Adipocyte (in vitro differentiated cells): ENCODE data around the gene SETDB2.
A peak's percentile ranks its signal among the peaks of the same experiment; 100 is the strongest.

ENCODE experiments used
- DNase-seq: peaks from one replicate; pipeline ENCODE4 v3.0.0-alpha.2; 2015; ENCODE audit warnings: low read depth
- H3K27me3 ChIP-seq: replicated peaks from 2 replicates; pipeline ENCODE4 v1.7.0; 2013; ENCODE audit warnings: mild to moderate bottlenecking, low read length, moderate library complexity; ENCODE audit not compliant: control insufficient read depth, insufficient read depth
- H3K36me3 ChIP-seq: 2 replicates; pipeline ENCODE4 v1.7.0; 2013; ENCODE audit warnings: low read length, mild to moderate bottlenecking, moderate library complexity; ENCODE audit not compliant: control insufficient read depth, insufficient read depth, severe bottlenecking
- H3K4me1 ChIP-seq: 2 replicates; pipeline ENCODE4 v1.7.0; 2013; ENCODE audit warnings: mild to moderate bottlenecking, low read length, moderate library complexity; ENCODE audit not compliant: control insufficient read depth, insufficient read depth
- H3K4me3 ChIP-seq: 2 replicates; pipeline ENCODE4 v1.7.0; 2013; ENCODE audit warnings: mild to moderate bottlenecking, low read length, moderate library complexity
- H3K9ac ChIP-seq: 2 replicates; pipeline ENCODE4 v1.7.0; 2013; ENCODE audit warnings: mild to moderate bottlenecking, low read length, moderate library complexity
- H3K9me3 ChIP-seq: 2 replicates; pipeline ENCODE4 v1.7.0; 2013; ENCODE audit warnings: mild to moderate bottlenecking, low read length, moderate library complexity; ENCODE audit not compliant: control insufficient read depth

The SETDB2 gene

GRCh38 chr13:49452725-49453457 is 8.8 kb downstream of the SETDB2 start:
- H3K27me3 ChIP-seq = no peaks in the 10 kb centered on the region
- DNase-seq = no peak
- H3K4me1 ChIP-seq = peaks cover 18% of the 10 kb centered on the region
- H3K4me3 ChIP-seq = no peak overlapping the region
- no peaks in the 10 kb centered on the region for H3K36me3 ChIP-seq
- no peak overlapping the region for H3K9ac ChIP-seq
- H3K9me3 ChIP-seq = no peaks in the 10 kb centered on the region

- no peak for DNase-seq
- peaks cover 18% of the 10 kb centered on the region for H3K4me1 ChIP-seq
- no peaks in the 10 kb centered on the region for H3K9me3 ChIP-seq
- H3K27me3 ChIP-seq = no peaks in the 10 kb centered on the region
- H3K36me3 ChIP-seq = no peaks in the 10 kb centered on the region
- H3K4me3 ChIP-seq = no peak overlapping the region
- H3K9ac ChIP-seq = no peak overlapping the region
Measured at GRCh38 chr13:49453465-49453864, 9.4 kb downstream of the SETDB2 start.

DNA sequence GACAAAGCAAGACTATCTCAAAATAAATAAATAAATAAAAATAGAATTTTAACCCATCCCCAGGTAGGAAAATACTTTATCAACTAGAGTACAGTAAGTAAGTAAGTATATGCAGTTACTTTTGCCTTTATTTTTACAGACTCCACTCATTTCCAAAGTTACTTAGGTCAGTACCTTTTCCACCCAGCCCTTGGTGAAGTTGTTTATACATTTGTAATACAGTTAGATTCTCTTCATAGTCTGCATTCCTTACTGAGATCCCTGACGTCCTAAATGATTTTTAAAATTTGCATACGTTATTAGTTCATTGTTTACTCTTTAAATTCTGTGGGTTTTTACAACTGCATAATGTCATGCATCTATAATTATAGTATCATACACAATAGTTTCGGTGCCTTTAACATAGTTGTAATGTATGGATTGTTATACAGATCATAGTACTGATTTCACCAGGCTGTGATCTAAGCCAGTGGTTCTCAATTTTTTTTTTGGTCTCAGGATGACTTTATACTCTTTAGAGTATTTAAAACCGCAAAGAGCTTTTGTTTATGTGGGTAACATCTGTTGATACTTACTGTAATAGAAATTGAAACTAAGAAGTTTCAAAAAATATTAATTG is 10.4 kb downstream of the SETDB2 start:
- Histone ChIP-seq H3K27me3 (no peaks in the 10 kb centered on the region), H3K36me3 (no peaks in the 10 kb centered on the region), H3K4me3 (peak overlapping the region; percentile 57), H3K9me3 (no peaks in the 10 kb centered on the region), H3K4me1 (peaks cover 18% of the 10 kb centered on the region), H3K9ac (peak overlapping the region; percentile 40)
- DNase-seq = peak; percentile 55

DNA sequence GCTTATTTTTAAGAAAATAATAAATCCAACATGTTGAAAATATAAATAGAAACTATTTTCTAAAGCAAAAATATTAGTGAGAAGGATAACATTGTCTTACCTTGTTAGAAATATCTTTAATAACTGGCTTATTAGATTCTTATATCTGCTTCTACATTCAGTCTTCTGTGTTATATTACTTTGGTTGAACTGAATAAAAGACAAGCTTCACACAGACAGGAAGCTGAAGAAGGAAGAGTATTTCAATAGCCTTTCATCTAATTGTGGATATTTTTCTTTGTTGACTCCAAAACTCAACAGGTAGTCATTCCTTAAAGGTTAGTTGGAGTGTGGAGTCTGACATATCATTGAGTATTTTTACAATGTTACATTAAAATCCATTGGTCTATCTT is 10.9 kb downstream of the SETDB2 start:
- Histone ChIP-seq H3K36me3 (no peaks in the 10 kb centered on the region), H3K9me3 (no peaks in the 10 kb centered on the region), H3K4me1 (peaks cover 18% of the 10 kb centered on the region), H3K4me3 (peak overlapping the region; percentile 57), H3K27me3 (no peaks in the 10 kb centered on the region), H3K9ac (peak overlapping the region; percentile 40)
- DNase-seq = no peak

DNA sequence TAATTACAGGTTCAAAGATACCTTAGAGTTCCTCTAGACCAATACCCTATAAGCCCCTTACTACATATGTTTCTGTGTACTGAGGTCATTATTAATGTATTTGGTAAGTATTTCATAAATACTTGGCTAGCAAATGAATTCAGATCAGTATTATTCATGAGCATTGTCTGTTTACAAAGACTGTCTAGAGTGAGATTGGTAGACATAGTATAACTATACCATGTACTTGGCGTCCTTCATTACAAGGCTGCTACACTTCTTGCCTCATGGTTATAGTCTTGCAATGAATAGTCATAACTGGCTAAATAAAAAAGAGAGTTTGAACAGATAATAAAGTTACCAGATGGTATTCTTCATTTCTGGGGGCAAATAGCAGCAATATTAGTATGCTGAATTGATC is 12.1 kb downstream of the SETDB2 start:
- H3K4me3 ChIP-seq = no peak overlapping the region
- H3K9ac ChIP-seq = no peak overlapping the region
- H3K4me1 ChIP-seq = peaks cover 18% of the 10 kb centered on the region
- no peaks in the 10 kb centered on the region for H3K36me3 ChIP-seq
- H3K27me3 ChIP-seq = no peaks in the 10 kb centered on the region
- DNase-seq = no peak
- H3K9me3 ChIP-seq = no peaks in the 10 kb centered on the region

DNA sequence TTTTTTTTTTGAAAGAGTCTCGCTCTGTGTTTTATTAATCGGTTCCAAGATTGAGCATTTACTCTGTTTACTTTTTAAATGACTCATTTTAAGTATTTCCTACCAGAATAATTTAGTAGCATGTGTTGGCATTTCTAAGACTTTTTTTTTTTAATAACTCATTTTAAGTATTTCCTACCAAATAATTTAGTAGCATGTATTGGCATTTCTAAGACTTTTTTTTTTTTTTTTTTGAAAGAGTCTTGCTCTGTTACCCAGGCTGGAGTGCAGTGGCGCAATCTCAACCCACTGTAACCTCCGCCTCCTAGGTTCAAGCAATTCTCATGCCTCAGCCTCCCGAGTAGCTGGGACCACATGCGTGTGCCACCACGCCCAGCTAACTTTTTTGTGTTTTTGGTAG is 13.1 kb downstream of the SETDB2 start:
- Histone ChIP-seq H3K9ac (no peak overlapping the region), H3K27me3 (no peaks in the 10 kb centered on the region), H3K4me3 (no peak overlapping the region), H3K9me3 (no peaks in the 10 kb centered on the region), H3K4me1 (peaks cover 18% of the 10 kb centered on the region), H3K36me3 (peaks cover 10% of the 10 kb centered on the region)
- DNase-seq = no peak

GRCh38 chr13:49459580-49459979 is 15.5 kb downstream of the SETDB2 start:
- H3K9me3 ChIP-seq = peaks cover 13% of the 10 kb centered on the region
- no peak for DNase-seq
- H3K27me3 ChIP-seq = no peaks in the 10 kb centered on the region
- H3K9ac ChIP-seq = no peak overlapping the region
- peaks cover 19% of the 10 kb centered on the region for H3K36me3 ChIP-seq
- peaks cover 17% of the 10 kb centered on the region for H3K4me1 ChIP-seq
- H3K4me3 ChIP-seq = no peak overlapping the region

DNA sequence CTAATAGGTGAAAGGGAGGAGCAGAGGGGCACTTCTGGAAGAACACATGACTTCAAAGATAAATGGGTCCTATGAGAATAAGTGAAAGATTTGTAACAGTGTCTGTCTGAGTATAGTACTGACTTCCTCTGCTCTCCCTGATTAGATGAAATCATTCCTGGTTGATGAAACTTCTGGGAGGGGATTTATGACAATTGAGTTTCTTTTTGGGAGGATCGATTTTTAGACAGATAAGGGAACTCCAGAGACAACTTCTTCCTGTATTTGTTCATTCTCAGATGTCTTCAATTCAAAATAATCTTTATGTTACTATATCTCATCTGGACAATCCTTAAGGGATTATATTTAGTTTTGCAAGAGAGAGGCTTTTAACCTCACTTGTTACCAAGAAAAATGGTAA is 20.0 kb downstream of the SETDB2 start:
- Histone ChIP-seq H3K9ac (no peak overlapping the region), H3K36me3 (peaks cover 24% of the 10 kb centered on the region), H3K27me3 (no peaks in the 10 kb centered on the region), H3K9me3 (peaks cover 13% of the 10 kb centered on the region), H3K4me1 (peaks cover 11% of the 10 kb centered on the region), H3K4me3 (peak overlapping the region; percentile 42)
- peak; percentile 50 for DNase-seq

DNA sequence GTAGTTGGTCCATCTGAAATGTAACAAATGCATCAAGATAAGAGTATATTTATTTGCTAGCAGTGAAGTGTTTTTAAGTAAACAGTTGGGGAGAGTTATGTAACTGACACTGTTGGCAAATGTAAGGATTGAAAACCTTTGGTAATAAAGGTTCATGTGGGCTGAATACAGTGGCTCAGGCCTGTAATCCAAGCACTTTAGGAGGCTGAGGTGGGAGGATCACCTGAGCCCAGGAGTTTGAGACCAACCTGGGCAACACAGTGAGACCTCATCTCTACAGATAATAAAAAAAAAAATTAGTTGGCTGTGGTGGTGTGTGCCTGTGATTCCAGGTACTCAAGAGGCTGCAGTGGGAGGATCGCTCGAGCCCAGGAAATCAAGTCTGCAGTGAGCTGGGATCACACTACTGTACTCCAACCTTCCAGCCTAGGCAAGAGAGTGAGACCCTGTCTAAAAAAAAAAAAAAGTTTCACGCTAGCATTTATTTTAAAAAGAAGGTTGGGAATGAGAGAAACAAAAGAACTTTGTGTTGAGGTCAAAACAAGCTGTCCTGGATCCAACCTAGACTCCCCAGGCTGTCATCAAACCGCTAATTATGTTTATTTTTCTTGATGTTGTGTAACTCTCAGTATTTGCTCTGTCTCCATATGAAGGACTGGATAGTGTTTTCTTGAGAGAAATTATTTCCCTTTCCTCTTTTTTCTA is 20.7 kb downstream of the SETDB2 start:
- DNase-seq = peak; percentile 66
- peak overlapping the region; percentile 42 for H3K4me3 ChIP-seq
- H3K9me3 ChIP-seq = peaks cover 13% of the 10 kb centered on the region
- peaks cover 28% of the 10 kb centered on the region for H3K36me3 ChIP-seq
- peaks cover 11% of the 10 kb centered on the region for H3K4me1 ChIP-seq
- H3K9ac ChIP-seq = no peak overlapping the region
- H3K27me3 ChIP-seq = no peaks in the 10 kb centered on the region

- H3K36me3 ChIP-seq = peaks cover 29% of the 10 kb centered on the region
Measured at GRCh38 chr13:49466292-49466838, 22.3 kb downstream of the SETDB2 start.

GRCh38 chr13:49472186-49472585 is 28.1 kb downstream of the SETDB2 start:
- H3K36me3 ChIP-seq = peaks cover 37% of the 10 kb centered on the region
- no peak overlapping the region for H3K9ac ChIP-seq
- H3K4me3 ChIP-seq = no peak overlapping the region
- H3K9me3 ChIP-seq = no peaks in the 10 kb centered on the region
- H3K4me1 ChIP-seq = peaks cover 2% of the 10 kb centered on the region
- DNase-seq = no peak
- H3K27me3 ChIP-seq = no peaks in the 10 kb centered on the region

More at GRCh38 chr13:49466292-49466838, 22.3 kb downstream of the SETDB2 start:
- H3K9me3 ChIP-seq = peaks cover 13% of the 10 kb centered on the region
- H3K4me3 ChIP-seq = no peak overlapping the region
- H3K9ac ChIP-seq = no peak overlapping the region
- H3K27me3 ChIP-seq = no peaks in the 10 kb centered on the region
- DNase-seq = no peak
- H3K4me1 ChIP-seq = peaks cover 11% of the 10 kb centered on the region
